OCI-LY3 (cell line): Measurements from ENCODE around the gene SLC4A5.

ENCODE experiments used
- H2AFZ ChIP-seq: fragments of 200-600, 300-600 bp; shearing (Covaris generic); 2 replicates; pipeline ENCODE4 v1.6.0; 2014; ENCODE audit warnings: antibody characterized with exemption, low read depth, low read length
- H3K27ac ChIP-seq: fragments of 200-600, 300-600 bp; sonication (generic); 2 replicates; pipeline ENCODE4 v1.5.1; 2014; ENCODE audit warnings: mild to moderate bottlenecking, low read length, moderate library complexity, mixed read lengths
- H3K27me3 ChIP-seq: fragments of 200-600, 300-600 bp; sonication (generic); 2 replicates; pipeline ENCODE4 v1.6.1; 2014; ENCODE audit warnings: low read depth, low read length, mixed read lengths
- H3K36me3 ChIP-seq: fragments of 200-600, 300-600 bp; sonication (generic); replicated peaks from 2 replicates; pipeline ENCODE3; 2014; ENCODE audit warnings: low read depth, low read length, mixed read lengths
- H3K4me1 ChIP-seq: fragments of 300-600, 200-600 bp; sonication (generic); 2 replicates; pipeline ENCODE4 v1.6.1; 2014; ENCODE audit warnings: low read length, mixed read lengths
- H3K4me2 ChIP-seq: fragments of 200-600, 300-600 bp; sonication (generic); 2 replicates; pipeline ENCODE4 v1.6.1; 2014; ENCODE audit warnings: low read length, mixed read lengths
- H3K4me3 ChIP-seq: fragments of 300-600, 200-600 bp; sonication (generic); 2 replicates; pipeline ENCODE4 v1.5.1; 2014; ENCODE audit warnings: antibody characterized with exemption, mild to moderate bottlenecking, low read length, moderate library complexity
- H3K79me2 ChIP-seq: fragments of 300-600, 200-600 bp; shearing (Covaris generic); 2 replicates; pipeline ENCODE4 v1.6.1; 2014; ENCODE audit warnings: mild to moderate bottlenecking, low read length, mixed read lengths
- H3K9ac ChIP-seq: fragments of 300-600, 200-600 bp; shearing (Covaris generic); 2 replicates; pipeline ENCODE4 v1.6.0; 2014; ENCODE audit warnings: mild to moderate bottlenecking, low read length, moderate library complexity
- H3K9me3 ChIP-seq: fragments of 200-600, 300-600 bp; shearing (Covaris generic); 2 replicates; pipeline ENCODE4 v1.6.1; 2014; ENCODE audit warnings: low read length, mixed read lengths; ENCODE audit not compliant: insufficient read depth
- H4K20me1 ChIP-seq: fragments of 200-600, 300-600 bp; sonication (generic); 2 replicates; pipeline ENCODE4 v1.6.1; 2016; ENCODE audit warnings: low read length, mixed read lengths; ENCODE audit not compliant: insufficient read depth
- EZH2phosphoT487 ChIP-seq: fragments of 200-600 bp; shearing (Covaris generic); IDR thresholded peaks from 2 replicates; pipeline ENCODE4 v1.6.1; 2018; ENCODE audit warnings: antibody characterized with exemption, mixed run types, low read depth
- TF ChIP-seq, protein P1 (sequence below): fragments of 200-600, 300-600 bp; sonication (generic); IDR thresholded peaks from 2 replicates; pipeline ENCODE4 v1.5.1; 2014; ENCODE audit warnings: antibody characterized with exemption, low read length, low read depth

The SLC4A5 gene

DNA sequence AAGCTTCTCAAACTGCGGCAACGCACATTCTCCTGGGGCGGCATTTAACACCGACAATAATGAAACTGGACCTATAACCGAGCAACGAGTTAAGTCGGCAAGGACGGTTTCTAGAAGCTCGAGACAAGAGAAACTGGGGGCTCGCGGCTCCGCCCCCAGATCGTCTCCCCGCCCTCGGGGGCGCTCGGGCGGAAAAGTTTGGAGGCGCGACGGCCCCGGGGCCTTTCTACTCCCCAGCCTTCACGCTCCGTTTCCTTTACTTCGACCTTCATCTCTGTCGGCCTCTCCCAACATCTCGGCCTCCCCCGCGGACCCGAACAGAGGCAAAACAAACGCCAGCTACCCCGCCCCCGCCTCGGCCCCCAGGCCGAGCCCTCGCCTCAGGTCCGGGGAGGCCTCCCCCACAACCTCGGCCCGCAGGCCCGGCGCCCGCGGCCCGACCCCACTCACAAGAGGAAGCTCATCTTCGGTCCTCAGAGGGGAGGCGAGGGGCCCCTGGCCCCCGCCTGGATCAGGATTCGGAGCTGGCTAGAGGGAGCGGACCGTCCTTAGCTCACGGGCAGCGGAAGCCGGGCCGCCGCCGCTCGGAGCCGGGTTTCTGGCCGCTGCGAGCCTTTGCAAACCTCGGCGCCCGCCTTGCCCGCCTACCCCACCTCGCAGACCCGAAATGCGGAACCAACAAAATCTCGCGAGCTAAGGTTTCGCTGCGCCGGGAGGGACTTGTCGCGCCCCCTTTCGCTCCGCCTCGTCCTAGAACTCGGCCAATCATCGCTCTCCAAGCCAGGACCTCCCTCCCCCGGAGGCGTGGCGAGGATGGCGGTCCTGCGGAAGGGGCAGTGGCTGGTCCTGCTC lies 164.8 kb downstream of the SLC4A5 start, which contains the start of gene MOB1A:
TSS of gene MOB1A (minus strand) at position 669 of the 852 bp plus-strand sequence. CDS start at position 464, 205 bp downstream.
- Histone ChIP-seq H3K4me3 (peak within 1 kb of the TSS; percentile 92), H3K27me3 (no peaks in the 10 kb centered on the region), H3K79me2 (peaks cover 63% of the 10 kb centered on the region), H3K9me3 (no peaks in the 10 kb centered on the region), H3K27ac (peak within 1 kb of the TSS; percentile 96), H3K9ac (peak within 1 kb of the TSS; percentile 99), H2AFZ (no peak within 1 kb of the TSS), H3K4me1 (peaks cover 58% of the 10 kb centered on the region), H3K4me2 (peak within 1 kb of the TSS; percentile 83), H4K20me1 (peaks cover 46% of the 10 kb centered on the region), H3K36me3 (peaks cover 35% of the 10 kb centered on the region)
- no peak for TF ChIP-seq EZH2phosphoT487
- TF ChIP-seq, protein P1, sequence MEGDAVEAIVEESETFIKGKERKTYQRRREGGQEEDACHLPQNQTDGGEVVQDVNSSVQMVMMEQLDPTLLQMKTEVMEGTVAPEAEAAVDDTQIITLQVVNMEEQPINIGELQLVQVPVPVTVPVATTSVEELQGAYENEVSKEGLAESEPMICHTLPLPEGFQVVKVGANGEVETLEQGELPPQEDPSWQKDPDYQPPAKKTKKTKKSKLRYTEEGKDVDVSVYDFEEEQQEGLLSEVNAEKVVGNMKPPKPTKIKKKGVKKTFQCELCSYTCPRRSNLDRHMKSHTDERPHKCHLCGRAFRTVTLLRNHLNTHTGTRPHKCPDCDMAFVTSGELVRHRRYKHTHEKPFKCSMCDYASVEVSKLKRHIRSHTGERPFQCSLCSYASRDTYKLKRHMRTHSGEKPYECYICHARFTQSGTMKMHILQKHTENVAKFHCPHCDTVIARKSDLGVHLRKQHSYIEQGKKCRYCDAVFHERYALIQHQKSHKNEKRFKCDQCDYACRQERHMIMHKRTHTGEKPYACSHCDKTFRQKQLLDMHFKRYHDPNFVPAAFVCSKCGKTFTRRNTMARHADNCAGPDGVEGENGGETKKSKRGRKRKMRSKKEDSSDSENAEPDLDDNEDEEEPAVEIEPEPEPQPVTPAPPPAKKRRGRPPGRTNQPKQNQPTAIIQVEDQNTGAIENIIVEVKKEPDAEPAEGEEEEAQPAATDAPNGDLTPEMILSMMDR, result no peak

GRCh38 chr2:74177696-74178095 lies 165.5 kb downstream of the SLC4A5 start:
- no peaks in the 10 kb centered on the region for H3K9me3 ChIP-seq
- no peak for TF ChIP-seq EZH2phosphoT487
- TF ChIP-seq, protein P1, result no peak
- H3K27me3 ChIP-seq, result no peaks in the 10 kb centered on the region
- peaks cover 52% of the 10 kb centered on the region for H4K20me1 ChIP-seq
- H3K4me3 ChIP-seq, result peak overlapping the region; percentile 92
- peak overlapping the region; percentile 83 for H3K4me2 ChIP-seq
- H3K4me1 ChIP-seq, result peaks cover 53% of the 10 kb centered on the region
- no peak overlapping the region for H2AFZ ChIP-seq
- H3K27ac ChIP-seq, result peak overlapping the region; percentile 96
- H3K36me3 ChIP-seq, result peaks cover 38% of the 10 kb centered on the region
- H3K9ac ChIP-seq, result peak overlapping the region; percentile 99
- peaks cover 70% of the 10 kb centered on the region for H3K79me2 ChIP-seq

DNA sequence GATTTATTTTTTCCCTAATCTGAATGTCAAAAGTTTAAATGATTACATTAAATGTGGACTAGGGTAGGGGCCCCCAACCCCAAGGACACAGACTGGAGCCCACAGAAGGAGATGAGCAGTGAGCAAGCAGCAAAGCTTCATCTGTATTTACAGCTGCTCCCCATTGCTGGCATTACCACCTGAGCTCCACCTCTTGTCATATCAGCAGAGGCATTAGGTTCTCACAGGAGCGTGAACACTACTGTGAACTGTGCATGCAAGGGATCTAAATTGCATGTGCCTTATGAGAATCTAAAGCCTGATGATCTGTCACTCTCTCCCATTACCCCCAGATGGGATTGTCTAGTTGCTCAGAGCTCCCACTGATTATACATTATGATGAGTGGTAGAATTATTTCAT lies 168.3 kb downstream of the SLC4A5 start:
- Histone ChIP-seq H3K9ac (no peak overlapping the region), H3K27ac (no peak overlapping the region), H2AFZ (no peak overlapping the region), H3K79me2 (peaks cover 95% of the 10 kb centered on the region), H3K4me1 (peaks cover 29% of the 10 kb centered on the region), H3K4me3 (no peak overlapping the region), H3K36me3 (peaks cover 57% of the 10 kb centered on the region), H4K20me1 (peaks cover 72% of the 10 kb centered on the region), H3K27me3 (no peaks in the 10 kb centered on the region), H3K9me3 (no peaks in the 10 kb centered on the region), H3K4me2 (no peak overlapping the region)
- TF ChIP-seq, protein P1, result no peak
- no peak for TF ChIP-seq EZH2phosphoT487

- H3K9me3 ChIP-seq, result no peaks in the 10 kb centered on the region
- no peak overlapping the region for H3K9ac ChIP-seq
- peaks cover 98% of the 10 kb centered on the region for H3K79me2 ChIP-seq
- no peak overlapping the region for H3K27ac ChIP-seq
- peaks cover 71% of the 10 kb centered on the region for H4K20me1 ChIP-seq
- H3K4me1 ChIP-seq, result peaks cover 3% of the 10 kb centered on the region; the same call in 1 of the 2 replicates
- H3K27me3 ChIP-seq, result no peaks in the 10 kb centered on the region
- H3K36me3 ChIP-seq, result peaks cover 69% of the 10 kb centered on the region
- H3K4me3 ChIP-seq, result no peak overlapping the region
- TF ChIP-seq EZH2phosphoT487, result no peak
- TF ChIP-seq, protein P1, result no peak
- no peak overlapping the region for H3K4me2 ChIP-seq
- H2AFZ ChIP-seq, result no peak overlapping the region
Measured at GRCh38 chr2:74168739-74169138, 174.5 kb downstream of the SLC4A5 start.
